ENCODE results near the gene TAS2R60.

Gene TAS2R60

DNA sequence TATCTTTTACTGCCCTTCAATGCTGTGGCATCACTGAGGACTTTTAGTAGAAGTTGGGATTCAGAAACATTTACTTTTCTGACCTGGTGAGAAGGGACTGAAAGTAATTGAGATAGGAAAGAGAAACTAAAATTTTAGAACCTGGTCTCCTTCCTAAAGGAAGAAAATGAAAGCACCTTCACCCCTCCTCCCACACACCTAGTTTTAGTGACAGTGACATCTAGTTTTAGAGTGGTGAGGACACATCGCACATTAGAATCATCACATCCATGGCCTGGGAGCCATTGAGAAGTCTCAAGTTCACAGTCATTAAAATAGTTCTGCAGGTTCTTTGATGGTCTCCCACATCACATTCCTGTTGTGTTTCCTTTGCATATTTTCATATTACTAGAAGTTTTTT lies 50.5 kb downstream of the TAS2R60 start:
- Histone ChIP-seq H3K27me3 (replicated peaks; ENCODE audit: control insufficient read depth, insufficient read depth, low read length) (no peaks in the 10 kb centered on the region; the same call in none of the 2 replicates), H3K4me3 (replicated peaks; ENCODE audit: low read depth, low read length) (no peak overlapping the region), H3K36me3 (ENCODE audit: control insufficient read depth, insufficient read depth, low read length) (no peaks in the 10 kb centered on the region)
- no peak for TF ChIP-seq CTCF (IDR thresholded peaks at IDR 0.05; ENCODE audit: insufficient read depth, low read length, poor library complexity, severe bottlenecking)
- no peak for DNase-seq (ENCODE audit: extremely low read depth, insufficient read length)
